HepG2 (cell line): ENCODE data around the gene NCBP1. TPM values are rescaled to one million over a fixed set of nuclear protein-coding genes. Genes with fewer than 3 reads are reported as not detected.

Source experiments
- ATRX ChIP-seq: sonication (generic); formaldehyde crosslinking; IDR thresholded peaks from 2 replicates; pipeline ENCODE4 v1.4.0; 2020; ENCODE audit warnings: missing genetic modification reagents, borderline replicate concordance
- BRF2 ChIP-seq: sonication (generic); formaldehyde crosslinking; IDR thresholded peaks from 2 replicates; pipeline ENCODE4 v1.8.1; 2022; ENCODE audit warnings: mild to moderate bottlenecking, missing genetic modification reagents
- ISX ChIP-seq: sonication (generic); formaldehyde crosslinking; conservative IDR thresholded peaks from 2 replicates; pipeline ENCODE4 v1.5.0; 2020; ENCODE audit warnings: missing genetic modification reagents
- MIER2 ChIP-seq: IDR thresholded peaks from 2 replicates; pipeline ENCODE4 v1.6.1; 2016; ENCODE audit warnings: missing biosample characterization, missing genetic modification reagents
- NAIF1 ChIP-seq: sonication (generic); formaldehyde crosslinking; IDR thresholded peaks from 2 replicates; pipeline ENCODE4 v1.5.0; 2020; ENCODE audit warnings: mild to moderate bottlenecking, missing genetic modification reagents, borderline replicate concordance
- NFE2 ChIP-seq: sonication (generic); formaldehyde crosslinking; IDR thresholded peaks from 2 replicates; pipeline ENCODE4 v1.4.0; 2020; ENCODE audit warnings: missing genetic modification reagents
- POLR2AphosphoS2 ChIP-seq: IDR thresholded peaks from 2 replicates; pipeline ENCODE4 v1.6.1; 2011; ENCODE audit warnings: low read depth, low read length, improper control_type of control experiment
- POLR2G ChIP-seq: fragments of 200-400 bp; formaldehyde crosslinking; IDR thresholded peaks from 2 replicates; pipeline ENCODE4 v1.6.1; 2018; ENCODE audit warnings: mild to moderate bottlenecking, low read depth, low read length, moderate library complexity
- ZBTB26 ChIP-seq: IDR thresholded peaks from 2 replicates; pipeline ENCODE4 v1.6.1; 2016; ENCODE audit warnings: missing compliant biosample characterization, missing genetic modification reagents, borderline replicate concordance
- ZBTB46 ChIP-seq: sonication (generic); formaldehyde crosslinking; IDR thresholded peaks from 2 replicates; pipeline ENCODE4 v1.4.0; 2020; ENCODE audit warnings: mild to moderate bottlenecking, missing genetic modification reagents, borderline replicate concordance
- ZNF382 ChIP-seq: sonication (generic); formaldehyde crosslinking; IDR thresholded peaks from 2 replicates; pipeline ENCODE4 v1.5.0; 2020; ENCODE audit warnings: missing genetic modification reagents, mild to moderate bottlenecking, borderline replicate concordance
- ZNF841 ChIP-seq: sonication (generic); formaldehyde crosslinking; IDR thresholded peaks from 2 replicates; pipeline ENCODE4 v1.8.1; 2023; ENCODE audit warnings: missing genetic modification reagents, borderline replicate concordance
- polyA plus RNA-seq, 8 experiments: library from polyadenylated mRNA; depleted of rRNA in 3 of 8; stranded (reverse) in 7 of 8; unstranded in 1 of 8; fragments of >200 nt; fragmentation: Illumina TruSeq in 4 of 8; extraction: Trizol in 4 of 8; gene quantifications; 2 replicates each; pipeline versions ENCODE4 v1.2.1 to v1.2.3, GENCODE V29; 2011 to 2016; ENCODE audit warnings: low read depth in 4 of 8, missing spikeins in 1 of 8, mixed read lengths in 1 of 8; ENCODE audit not compliant: insufficient read depth in 1 of 8
- total RNA-seq, 5 experiments: library from RNA; depleted of rRNA; stranded (reverse); fragments of >200 nt; fragmentation: Illumina TruSeq; extraction: Trizol; gene quantifications; 2 replicates each; pipeline ENCODE4 v1.2.3, GENCODE V29; 2016; ENCODE audit warnings: low read depth in 1 of 5
- TF ChIP-seq, protein P1 (sequence below): sonication (generic); formaldehyde crosslinking; IDR thresholded peaks from one replicate; pipeline ENCODE4 v1.5.1; 2020; ENCODE audit warnings: mild to moderate bottlenecking, missing genetic modification reagents; ENCODE audit errors: not compliant biosample characterization
- TF ChIP-seq, protein P2 (sequence below): sonication (generic); formaldehyde crosslinking; IDR thresholded peaks from 2 replicates; pipeline ENCODE4 v1.5.0; 2020; ENCODE audit warnings: missing genetic modification reagents

The NCBP1 gene
- total and polyA plus RNA-seq, 2 of the 13 experiments (the other 11 are each of a cell fraction or from before 2014, with no cell fraction given) = 13.3 to 40.2 TPM

DNA sequence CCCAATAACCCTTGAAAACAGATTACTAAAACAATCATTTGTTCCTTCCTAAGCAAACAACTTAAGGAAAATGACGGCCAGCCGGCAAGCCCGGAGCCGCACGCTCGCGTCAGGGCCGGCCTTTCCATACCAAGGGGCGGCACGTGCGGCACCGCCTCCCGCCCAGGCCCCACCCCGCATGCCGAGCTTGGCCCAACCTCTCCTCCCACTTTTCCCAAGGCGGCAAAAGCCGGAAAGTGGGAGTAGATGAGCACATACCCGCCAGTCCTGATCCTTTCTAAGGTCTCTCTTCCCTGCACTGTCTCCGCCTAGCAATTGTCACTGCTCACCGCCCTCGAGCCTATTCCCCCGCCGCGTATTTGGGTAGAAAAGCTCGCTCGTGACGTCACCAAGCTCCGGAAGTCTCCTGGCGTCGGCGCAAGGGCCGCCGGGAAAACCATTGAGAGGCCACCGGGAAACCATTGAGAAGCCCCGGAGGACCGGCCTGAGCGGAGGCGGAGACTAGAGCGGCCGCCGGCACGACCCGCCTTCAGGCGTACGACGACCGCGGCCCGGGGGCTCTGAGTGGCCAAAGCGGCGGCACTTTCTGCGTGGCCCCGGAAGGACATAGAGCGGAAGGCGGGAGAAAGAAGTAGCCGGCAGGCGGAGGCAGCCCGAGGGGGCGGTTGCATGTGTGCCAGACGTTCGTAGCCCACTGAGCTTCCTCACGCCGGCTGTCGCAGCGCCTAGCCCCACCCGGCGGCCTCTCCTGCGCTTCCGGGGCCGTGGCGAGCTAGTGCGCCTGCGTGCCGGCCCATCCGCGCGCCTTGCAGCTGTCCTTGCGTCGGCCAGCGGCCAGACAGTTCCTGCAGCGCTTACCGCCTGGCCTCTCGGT lies at the start of gene NCBP1, which contains the start of gene TSTD2 (continued):
- TF ChIP-seq, protein P1, sequence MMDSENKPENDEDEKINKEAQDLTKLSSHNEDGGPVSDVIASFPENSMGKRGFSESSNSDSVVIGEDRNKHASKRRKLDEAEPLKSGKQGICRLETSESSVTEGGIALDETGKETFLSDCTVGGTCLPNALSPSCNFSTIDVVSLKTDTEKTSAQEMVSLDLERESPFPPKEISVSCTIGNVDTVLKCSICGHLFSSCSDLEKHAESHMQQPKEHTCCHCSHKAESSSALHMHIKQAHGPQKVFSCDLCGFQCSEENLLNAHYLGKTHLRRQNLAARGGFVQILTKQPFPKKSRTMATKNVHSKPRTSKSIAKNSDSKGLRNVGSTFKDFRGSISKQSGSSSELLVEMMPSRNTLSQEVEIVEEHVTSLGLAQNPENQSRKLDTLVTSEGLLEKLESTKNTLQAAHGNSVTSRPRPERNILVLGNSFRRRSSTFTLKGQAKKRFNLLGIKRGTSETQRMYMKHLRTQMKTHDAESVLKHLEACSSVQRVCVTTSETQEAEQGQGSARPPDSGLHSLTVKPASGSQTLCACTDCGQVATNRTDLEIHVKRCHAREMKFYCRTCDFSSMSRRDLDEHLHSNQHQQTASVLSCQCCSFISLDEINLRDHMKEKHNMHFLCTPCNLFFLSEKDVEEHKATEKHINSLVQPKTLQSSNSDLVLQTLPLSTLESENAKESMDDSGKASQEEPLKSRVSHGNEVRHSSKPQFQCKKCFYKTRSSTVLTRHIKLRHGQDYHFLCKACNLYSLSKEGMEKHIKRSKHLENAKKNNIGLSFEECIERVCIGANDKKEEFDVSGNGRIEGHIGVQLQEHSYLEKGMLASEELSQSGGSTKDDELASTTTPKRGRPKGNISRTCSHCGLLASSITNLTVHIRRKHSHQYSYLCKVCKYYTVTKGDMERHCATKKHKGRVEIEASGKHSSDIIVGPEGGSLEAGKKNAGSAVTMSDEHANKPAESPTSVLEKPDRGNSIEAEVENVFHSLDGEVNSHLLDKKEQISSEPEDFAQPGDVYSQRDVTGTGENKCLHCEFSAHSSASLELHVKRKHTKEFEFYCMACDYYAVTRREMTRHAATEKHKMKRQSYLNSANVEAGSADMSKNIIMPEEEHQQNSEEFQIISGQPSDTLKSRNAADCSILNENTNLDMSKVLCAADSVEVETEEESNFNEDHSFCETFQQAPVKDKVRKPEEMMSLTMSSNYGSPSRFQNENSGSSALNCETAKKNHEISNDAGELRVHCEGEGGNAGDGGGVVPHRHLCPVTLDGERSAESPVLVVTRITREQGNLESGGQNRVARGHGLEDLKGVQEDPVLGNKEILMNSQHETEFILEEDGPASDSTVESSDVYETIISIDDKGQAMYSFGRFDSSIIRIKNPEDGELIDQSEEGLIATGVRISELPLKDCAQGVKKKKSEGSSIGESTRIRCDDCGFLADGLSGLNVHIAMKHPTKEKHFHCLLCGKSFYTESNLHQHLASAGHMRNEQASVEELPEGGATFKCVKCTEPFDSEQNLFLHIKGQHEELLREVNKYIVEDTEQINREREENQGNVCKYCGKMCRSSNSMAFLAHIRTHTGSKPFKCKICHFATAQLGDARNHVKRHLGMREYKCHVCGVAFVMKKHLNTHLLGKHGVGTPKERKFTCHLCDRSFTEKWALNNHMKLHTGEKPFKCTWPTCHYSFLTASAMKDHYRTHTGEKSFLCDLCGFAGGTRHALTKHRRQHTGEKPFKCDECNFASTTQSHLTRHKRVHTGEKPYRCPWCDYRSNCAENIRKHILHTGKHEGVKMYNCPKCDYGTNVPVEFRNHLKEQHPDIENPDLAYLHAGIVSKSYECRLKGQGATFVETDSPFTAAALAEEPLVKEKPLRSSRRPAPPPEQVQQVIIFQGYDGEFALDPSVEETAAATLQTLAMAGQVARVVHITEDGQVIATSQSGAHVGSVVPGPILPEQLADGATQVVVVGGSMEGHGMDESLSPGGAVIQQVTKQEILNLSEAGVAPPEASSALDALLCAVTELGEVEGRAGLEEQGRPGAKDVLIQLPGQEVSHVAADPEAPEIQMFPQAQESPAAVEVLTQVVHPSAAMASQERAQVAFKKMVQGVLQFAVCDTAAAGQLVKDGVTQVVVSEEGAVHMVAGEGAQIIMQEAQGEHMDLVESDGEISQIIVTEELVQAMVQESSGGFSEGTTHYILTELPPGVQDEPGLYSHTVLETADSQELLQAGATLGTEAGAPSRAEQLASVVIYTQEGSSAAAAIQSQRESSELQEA (CRISPR knock-in tag) = no peak
- no peak for TF ChIP-seq POLR2AphosphoS2
- peak; percentile 78 for TF ChIP-seq ZBTB26
- TF ChIP-seq ISX (CRISPR knock-in tag) = no peak
- 0 out of 2 replicates have a peak, but pooled peaks have one; percentile 14 for TF ChIP-seq MIER2 (CRISPR knock-in tag)
- TF ChIP-seq ATRX = no peak
- TF ChIP-seq ZNF382 (CRISPR knock-in tag) = no peak
- TF ChIP-seq, protein P2, sequence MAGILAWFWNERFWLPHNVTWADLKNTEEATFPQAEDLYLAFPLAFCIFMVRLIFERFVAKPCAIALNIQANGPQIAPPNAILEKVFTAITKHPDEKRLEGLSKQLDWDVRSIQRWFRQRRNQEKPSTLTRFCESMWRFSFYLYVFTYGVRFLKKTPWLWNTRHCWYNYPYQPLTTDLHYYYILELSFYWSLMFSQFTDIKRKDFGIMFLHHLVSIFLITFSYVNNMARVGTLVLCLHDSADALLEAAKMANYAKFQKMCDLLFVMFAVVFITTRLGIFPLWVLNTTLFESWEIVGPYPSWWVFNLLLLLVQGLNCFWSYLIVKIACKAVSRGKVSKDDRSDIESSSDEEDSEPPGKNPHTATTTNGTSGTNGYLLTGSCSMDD (CRISPR knock-in tag) = no peak
- TF ChIP-seq ZNF841 (CRISPR knock-in tag) = no peak; the same call in 1 of the 2 replicates
- TF ChIP-seq POLR2G = peak; percentile 85
- 0 out of 2 replicates have a peak, but pooled peaks have one; percentile 19 for TF ChIP-seq BRF2 (CRISPR knock-in tag)
- peak; percentile 45; the same call in 1 of the 2 replicates for TF ChIP-seq NAIF1
- no peak for TF ChIP-seq NFE2 (CRISPR knock-in tag)
- TF ChIP-seq ZBTB46 (CRISPR knock-in tag) = no peak
